ENCODE measurements around the gene SCG3.

DNA sequence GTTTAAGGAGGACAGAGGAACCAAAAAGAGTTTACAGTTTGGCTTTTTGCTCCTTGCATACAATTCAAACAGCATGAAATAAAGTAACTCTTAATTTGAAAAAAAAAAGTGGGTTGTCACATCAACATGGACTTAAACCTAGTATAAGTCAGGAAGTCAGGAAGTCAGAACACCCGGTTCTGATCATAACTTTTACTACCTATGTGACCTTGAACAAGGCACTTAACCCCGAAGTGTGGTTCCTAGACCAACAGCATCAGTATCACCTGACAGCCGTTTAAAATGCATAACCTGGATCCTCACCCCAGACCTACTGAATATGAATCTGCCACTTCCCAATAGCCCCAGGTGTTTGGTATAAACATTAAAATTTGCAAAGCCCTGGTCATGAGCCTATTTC is 37.4 kb downstream of the SCG3 start:
- TF ChIP-seq, protein P1, sequence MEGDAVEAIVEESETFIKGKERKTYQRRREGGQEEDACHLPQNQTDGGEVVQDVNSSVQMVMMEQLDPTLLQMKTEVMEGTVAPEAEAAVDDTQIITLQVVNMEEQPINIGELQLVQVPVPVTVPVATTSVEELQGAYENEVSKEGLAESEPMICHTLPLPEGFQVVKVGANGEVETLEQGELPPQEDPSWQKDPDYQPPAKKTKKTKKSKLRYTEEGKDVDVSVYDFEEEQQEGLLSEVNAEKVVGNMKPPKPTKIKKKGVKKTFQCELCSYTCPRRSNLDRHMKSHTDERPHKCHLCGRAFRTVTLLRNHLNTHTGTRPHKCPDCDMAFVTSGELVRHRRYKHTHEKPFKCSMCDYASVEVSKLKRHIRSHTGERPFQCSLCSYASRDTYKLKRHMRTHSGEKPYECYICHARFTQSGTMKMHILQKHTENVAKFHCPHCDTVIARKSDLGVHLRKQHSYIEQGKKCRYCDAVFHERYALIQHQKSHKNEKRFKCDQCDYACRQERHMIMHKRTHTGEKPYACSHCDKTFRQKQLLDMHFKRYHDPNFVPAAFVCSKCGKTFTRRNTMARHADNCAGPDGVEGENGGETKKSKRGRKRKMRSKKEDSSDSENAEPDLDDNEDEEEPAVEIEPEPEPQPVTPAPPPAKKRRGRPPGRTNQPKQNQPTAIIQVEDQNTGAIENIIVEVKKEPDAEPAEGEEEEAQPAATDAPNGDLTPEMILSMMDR (IDR thresholded peaks at IDR 0.05; ENCODE audit: low read depth, low read length) = no peak
- TF ChIP-seq POLR2A (IDR thresholded peaks at IDR 0.05; ENCODE audit: extremely low read depth, insufficient read length) = no peak
- no peak for TF ChIP-seq MAX (IDR thresholded peaks at IDR 0.05; ENCODE audit: low read depth, low read length)

Data from NB4 (cell line).